NB4 (cell line): ENCODE measurements around the gene USH2A.

Source experiments
- CTCF ChIP-seq: IDR thresholded peaks from one replicate; pipeline ENCODE4 v1.5.1; 2012; ENCODE audit warnings: low read depth, low read length
- MAX ChIP-seq: IDR thresholded peaks from 2 replicates; pipeline ENCODE4 v1.6.1; 2011; ENCODE audit warnings: low read depth, low read length
- MYC ChIP-seq: IDR thresholded peaks from 2 replicates; pipeline ENCODE4 v1.6.1; 2011; ENCODE audit warnings: low read depth, low read length
- POLR2A ChIP-seq: IDR thresholded peaks from 2 replicates; pipeline ENCODE4 v1.6.1; 2011; ENCODE audit warnings: mild to moderate bottlenecking; ENCODE audit not compliant: insufficient read length; ENCODE audit errors: extremely low read depth

- TF ChIP-seq CTCF (no peak), POLR2A (no peak), MYC (no peak), MAX (no peak)
Measured at GRCh38 chr1:216246577-216247203, 176.6 kb downstream of the USH2A start.
